GM20000 (cell line): ENCODE data around the gene C1orf159.

ENCODE experiments used
- DNase-seq: peaks from one replicate; pipeline ENCODE4 v3.0.0; 2012; ENCODE audit warnings: low spot score
- TF ChIP-seq, protein P1 (sequence below): IDR thresholded peaks from 2 replicates; pipeline ENCODE4 v1.5.1; 2012; ENCODE audit warnings: mild to moderate bottlenecking, control low read depth; ENCODE audit errors: extremely low read depth, missing control alignments

The C1orf159 gene

DNA sequence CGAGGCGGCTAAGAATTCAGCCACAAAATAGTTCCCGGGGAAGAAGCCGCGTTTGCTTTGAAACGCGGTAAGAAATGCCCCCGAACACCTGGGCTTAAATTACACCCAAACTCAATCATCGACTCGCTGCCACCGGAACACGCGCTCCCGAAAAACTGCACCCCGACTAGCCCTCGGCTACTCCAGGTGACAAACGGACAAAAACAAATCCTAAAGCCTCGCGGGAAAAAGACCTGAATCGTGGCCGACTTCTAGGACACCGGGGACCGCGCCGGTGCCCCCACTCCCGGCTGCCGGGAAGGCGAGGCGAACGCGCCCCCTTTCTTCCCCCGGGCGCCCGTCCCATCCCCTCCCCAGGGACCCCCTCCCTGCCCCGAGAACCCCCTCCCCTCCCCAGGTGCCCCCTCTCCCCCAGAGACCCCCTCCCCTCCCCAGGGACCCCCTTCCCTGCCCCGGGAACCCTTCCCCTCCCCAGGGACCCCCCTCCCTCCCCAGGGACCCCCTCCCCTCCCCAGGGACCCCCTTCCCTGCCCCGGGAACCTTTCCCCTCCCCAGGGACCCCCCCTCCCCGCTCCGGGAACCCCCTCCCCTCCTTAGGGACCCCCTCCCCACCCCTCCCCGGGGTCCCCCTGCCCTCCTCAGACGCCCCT lies 628 bp downstream of the C1orf159 start:
- TF ChIP-seq, protein P1, sequence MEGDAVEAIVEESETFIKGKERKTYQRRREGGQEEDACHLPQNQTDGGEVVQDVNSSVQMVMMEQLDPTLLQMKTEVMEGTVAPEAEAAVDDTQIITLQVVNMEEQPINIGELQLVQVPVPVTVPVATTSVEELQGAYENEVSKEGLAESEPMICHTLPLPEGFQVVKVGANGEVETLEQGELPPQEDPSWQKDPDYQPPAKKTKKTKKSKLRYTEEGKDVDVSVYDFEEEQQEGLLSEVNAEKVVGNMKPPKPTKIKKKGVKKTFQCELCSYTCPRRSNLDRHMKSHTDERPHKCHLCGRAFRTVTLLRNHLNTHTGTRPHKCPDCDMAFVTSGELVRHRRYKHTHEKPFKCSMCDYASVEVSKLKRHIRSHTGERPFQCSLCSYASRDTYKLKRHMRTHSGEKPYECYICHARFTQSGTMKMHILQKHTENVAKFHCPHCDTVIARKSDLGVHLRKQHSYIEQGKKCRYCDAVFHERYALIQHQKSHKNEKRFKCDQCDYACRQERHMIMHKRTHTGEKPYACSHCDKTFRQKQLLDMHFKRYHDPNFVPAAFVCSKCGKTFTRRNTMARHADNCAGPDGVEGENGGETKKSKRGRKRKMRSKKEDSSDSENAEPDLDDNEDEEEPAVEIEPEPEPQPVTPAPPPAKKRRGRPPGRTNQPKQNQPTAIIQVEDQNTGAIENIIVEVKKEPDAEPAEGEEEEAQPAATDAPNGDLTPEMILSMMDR, result no peak
- DNase-seq, result no peak

DNA sequence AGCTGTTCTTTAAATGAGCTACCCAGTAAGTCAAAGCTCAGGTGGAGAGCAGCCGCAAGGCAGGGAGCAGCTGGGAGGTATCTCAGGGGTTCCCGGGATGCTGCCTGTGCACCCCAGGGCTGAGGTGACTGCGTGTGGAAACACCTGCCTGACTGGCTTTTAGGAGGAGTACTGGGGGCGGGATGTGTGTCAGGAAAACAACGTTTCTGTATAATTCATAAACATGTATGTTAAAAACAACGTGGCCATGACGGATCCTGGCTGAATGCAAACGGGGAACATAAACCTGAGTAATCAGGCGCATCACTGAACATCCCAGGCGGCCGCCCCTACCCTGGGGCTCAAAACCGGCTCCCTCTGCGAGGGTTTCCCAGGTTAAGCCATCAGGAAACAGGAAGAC lies 1.5 kb downstream of the C1orf159 start:
- TF ChIP-seq, protein P1, result no peak
- no peak for DNase-seq

DNA sequence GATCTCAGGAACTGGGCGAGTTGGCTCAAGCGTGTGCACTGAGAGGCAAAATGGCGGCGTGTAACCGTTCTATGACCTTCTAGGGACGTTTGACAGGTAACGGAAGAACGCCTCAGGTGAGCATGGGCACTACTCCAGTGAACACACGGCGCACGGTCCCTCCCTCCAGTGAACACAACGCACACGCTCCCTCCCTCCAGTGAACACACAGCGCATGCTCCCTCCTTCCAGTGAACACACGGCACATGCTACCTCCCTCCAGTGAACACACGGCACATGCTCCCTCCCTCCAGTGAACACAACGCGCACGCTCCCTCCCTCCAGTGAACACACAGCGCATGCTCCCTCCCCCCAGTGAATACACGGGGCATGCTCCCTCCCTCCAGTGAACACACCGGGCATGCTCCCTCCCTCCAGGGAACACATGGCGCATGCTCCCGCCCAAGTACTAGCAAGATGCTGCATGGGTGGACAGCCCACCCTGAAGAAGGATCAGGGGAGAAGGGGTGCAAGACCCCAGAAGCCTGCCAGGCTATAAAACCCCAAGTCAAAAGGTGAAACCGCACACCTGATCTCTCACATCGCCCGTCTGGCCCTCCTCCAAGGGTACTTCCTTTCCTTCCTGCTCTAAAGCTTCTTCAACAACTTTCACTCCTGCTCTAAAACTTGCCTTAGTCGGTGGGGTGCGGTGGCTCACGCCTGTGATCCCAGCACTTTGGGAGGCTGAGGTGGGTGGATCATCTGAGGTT lies 3.5 kb downstream of the C1orf159 start:
- TF ChIP-seq, protein P1, result no peak
- DNase-seq, result no peak

DNA sequence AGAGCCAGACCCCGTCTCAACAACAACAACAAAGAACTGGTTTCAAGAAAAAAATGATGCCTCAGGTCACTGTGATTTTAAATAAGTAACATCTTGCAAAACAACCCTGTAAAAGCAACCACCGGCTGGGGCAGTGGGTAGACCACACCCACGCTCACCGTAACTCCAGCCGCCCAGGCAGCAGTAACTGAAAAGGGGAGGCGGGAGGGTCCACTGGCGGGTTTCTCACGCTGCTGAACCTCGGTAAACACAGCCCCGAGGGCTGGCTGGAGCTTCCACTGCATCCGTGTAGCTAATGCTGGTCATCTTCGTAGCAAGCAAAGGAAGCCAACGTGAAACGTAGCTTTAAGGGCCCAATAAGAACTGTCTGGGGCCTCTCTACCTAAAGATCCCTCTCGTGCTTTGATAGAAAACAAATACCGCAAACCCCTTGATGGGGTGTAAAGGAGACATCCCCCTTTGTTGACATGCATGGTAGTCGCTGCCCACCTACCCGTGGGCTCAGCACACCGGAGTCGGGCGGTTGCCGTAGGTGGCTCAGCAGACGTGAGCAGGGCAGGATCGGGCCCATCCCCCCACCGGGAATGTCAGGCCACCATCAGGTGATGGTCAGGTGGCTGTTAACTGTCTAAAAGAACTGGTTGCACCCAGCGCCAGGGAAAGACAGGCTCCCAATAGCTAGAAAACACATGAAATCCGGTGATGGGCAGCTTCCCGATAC lies 4.2 kb downstream of the C1orf159 start:
- TF ChIP-seq, protein P1, result no peak

DNA sequence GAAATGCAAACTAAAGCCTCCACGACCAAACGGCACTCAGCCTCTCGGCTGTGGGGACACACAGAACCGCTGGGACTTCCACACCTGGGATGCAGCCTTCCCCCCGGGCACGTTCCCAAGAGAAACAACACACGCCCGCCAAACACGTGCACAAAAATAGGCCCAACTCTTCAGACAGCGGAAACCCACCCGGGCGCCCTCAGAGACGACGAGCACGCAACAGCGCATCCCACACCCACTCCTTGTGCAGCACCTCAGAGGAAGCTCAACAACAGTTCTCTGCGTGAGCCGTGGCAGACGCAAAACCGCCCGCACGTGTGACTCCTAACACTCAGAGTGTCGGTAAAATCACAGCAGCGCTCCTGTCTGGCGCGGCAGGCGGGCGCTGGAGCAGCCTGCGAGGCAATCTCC lies 5.3 kb downstream of the C1orf159 start:
- TF ChIP-seq, protein P1, result no peak
- DNase-seq, result no peak

More for the DNA sequence above, 4.2 kb downstream of the C1orf159 start:
- no peak for DNase-seq

DNA sequence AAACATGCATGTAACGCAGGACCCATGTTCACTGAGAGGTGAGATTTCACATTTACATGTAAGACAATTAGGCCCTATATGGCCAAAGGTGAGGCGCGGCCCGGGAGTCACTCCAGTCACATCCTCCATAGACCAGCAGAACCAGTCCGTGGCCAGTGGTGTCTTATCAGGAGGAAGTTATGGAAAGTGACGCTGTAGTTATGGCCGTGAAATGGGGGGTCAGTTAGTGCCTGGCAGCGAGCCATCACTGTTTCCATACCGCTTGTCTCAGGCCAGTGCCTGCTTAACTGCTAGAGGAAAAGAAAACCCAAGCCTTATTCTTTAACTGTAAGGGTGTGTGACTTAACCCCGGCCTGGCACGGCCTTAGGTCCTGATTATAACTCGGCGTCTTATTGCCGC lies 6.1 kb downstream of the C1orf159 start:
- TF ChIP-seq, protein P1, result no peak
- DNase-seq, result no peak
